Activated effector memory CD4-positive, alpha-beta T cell treated with anti-CD3 and anti-CD28 coated beads, Interleukin-2, amount 50 U/mL, for 16 hours (primary cell): ENCODE results near the gene HIPK1.

Experiments used
- DNase-seq: peaks from one replicate; pipeline ENCODE4 v3.0.0-alpha.2; 2020

The HIPK1 gene

DNA sequence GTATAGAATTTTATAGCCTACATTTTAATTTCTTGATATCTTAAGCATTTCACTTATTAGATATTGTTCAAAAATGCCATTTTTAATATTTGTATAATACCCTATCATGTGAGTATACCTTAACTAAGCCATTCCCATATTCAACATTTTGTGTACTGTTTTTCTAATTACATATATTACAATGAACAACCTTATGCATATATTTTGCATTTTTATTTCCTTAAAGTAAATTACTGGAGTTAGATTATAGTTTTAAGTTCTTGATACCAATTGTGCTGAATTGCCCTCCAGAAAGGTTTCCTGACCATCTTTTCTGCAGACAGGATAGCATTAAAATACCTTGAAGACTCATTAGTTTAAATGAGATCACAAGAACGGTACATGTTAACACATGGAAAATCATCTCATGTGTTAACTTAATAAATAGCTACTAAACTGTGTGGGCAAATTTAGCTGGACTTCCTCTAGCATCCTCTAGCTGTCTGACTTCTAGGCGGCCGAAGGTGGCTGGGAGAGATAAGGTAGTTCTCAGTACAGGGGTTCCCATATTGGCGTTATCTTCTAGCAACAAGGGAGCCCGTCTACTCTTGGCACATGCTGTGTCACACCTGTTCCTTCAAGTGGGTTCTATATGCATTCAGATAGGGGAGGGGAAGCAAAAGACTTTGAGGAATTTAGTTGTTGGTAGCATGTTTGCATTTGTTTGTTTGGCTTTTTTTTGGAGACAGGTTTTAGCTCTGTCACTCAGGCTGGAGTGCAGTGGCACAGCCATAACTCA lies 15.0 kb upstream of the HIPK1 start:
- DNase-seq = no peak

DNA sequence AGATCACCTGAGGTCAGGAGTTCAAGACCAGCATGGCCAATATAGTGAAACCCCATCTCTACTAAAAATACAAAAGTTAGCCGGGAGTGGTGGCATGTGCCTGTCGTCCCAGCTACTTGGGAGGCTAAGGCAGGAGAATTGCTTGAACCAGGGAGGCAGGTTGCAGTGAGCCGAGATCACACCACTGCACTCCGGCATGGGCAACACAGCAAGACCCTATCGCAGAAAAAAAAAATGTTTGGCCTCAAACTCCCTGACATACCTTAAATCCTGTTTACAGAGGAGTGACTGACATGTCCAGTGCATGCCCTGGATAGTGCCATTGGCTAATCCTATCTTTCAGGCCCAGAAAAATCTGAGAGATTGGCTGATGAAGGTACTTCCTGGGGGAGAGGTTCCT lies 12.2 kb upstream of the HIPK1 start:
- no peak for DNase-seq

DNA sequence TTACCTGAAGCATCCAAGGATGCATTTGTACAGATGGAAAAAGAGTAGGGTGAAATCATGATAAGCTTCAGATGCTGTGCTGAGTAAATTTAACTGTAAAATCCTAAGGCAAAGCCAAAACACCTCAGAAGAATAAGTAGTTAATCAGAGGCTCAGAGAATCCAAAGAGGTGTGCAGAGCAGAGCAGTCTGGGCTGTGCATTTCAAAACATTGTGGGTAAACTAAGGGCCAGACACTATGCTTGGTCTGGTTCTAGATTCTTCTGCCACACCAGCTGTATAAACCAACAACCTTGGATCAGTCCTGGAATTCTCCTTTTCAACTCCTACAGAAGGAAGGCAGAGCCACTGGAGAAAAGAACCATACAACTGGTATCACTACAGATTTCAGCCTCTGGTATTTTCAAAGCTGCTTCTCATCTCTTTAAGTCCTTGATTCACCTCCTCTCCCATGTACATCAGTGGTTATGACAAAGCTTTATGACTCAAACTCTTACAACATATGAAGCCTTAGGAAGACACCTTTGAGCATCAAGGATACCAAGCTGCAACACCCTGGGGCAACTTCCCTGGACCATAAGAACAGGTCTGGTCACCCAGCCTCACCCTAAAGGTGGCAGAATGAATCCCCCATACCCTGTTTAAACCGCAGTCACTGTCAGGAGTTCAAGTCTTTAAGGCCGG lies 11.6 kb upstream of the HIPK1 start:
- no peak for DNase-seq

DNA sequence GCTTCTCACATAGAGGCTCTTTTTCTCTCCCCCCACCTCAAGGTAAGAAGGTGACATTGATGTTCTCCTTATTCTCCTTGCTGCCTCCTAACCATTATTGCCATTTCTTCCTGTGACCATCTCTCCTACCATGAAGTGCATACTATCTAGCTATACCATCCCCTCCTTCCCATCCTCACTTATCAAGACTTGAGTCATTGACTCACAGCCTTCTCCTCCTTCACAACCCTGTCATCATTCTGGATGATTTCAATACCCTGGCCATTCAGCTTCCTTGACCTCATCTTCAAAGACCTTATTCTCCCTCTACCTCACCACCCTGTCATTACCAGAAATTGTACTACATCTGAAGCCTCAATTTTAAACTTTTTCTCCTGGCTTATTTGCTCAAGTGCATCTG lies 10.9 kb upstream of the HIPK1 start:
- DNase-seq = no peak

DNA sequence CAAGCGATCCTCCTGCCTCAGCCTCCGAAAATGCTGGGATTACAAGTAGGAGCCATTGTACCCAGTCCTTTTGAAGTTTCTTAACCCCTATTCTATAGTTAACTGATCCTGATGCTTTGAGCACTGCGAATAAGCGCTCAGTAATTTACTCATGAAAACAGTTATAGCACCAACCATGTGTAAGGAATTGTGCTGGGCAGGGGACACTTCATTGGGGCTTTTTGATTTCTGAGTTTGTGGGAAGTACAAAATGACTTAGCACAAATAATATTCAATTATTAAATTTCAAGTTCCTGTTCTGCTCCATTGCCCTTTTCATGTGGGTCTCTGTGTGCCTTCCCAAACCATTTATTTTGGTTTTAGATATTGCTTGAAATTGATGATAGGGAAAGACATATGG lies 6.2 kb upstream of the HIPK1 start:
- DNase-seq = no peak

DNA sequence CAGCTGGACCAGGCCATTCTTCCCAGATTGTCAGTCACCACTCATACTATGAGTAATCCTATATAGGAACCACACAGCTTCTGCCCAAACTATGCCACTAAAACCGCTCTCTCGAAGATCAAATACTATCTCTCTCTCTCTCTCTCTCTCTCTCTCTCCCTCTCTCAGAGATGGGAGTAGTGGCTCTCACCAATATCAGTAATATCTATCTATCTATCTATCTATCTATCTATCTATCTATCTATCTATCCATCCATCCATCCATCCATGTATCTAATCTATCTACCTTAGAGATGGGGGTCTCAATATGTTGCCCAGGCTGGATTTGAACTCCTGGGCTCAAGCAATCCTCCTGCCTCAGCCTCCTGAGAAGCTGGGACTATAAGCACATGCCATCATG lies 4.7 kb upstream of the HIPK1 start:
- DNase-seq = no peak

DNA sequence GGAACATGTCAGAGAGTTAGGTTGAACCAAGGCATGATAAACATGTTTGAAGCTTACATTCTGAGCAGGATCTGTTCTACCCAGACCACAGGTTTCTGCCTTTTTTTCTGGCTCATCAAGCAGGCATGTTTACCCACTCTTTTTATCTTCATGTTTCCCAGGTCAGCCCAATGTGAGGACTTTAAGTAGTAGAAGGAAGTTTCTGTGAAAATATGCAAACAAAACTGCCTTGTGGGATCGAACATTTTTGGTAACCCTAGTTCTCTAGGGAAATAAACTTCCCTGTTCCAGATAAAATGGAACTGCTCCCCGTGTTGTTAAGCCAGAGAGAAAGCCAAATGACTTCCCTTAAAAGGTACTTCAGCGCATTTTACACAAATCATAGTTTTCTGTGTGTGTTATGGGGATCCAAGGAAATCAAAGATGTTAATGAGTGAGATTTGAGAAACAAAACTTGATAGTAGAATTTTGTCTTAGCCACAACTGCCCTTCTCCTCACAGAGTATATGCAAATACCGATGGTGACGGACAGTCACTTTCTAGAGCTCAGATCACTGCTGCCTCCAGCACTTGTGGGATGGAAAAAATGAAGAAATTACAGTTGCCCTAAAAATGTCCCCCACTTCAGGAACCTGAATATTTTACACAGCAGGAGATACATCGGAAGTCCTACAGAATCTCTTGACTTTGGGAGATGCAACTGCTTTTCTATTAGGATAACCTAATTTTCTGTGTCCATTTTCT lies 765 bp upstream of the HIPK1 start:
- no peak for DNase-seq

DNA sequence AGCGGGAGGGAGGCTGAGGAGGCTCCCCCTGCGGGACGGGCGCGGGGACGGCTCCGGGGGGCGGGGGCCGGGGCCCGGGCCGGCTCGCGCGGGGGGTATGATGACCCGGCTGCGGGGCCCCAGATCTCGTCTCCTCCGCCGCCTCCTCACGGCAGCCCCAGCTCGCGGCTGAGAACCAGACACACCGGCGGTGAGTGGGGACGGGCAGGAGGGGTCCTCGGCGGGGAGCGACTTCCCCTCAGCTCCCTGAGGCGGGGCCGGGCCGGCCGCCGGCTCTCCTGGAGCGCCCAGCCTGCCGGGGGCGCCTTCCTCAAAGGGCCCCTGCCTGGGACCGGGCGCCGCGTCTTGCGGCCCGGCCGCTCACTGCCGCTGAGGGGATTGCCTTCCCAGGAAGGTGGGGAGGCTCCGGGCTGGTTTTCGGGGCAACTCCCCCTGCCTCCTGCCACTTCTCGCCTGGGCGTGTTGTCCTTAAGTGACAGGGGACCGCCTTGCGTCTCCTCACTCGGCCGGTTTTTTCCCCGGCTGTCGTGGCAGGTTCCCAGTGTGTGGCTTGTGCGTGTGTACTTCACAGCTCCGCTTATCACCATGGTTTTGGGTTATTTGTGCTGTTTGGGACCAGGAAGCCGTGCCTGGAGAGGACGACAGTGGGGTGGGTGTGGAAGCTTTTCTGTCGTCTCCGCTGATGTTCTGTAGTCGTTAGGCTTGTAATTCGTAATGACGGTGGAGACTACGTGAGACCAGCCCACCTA lies 800 bp downstream of the HIPK1 start:
- DNase-seq = peak; percentile 88

DNA sequence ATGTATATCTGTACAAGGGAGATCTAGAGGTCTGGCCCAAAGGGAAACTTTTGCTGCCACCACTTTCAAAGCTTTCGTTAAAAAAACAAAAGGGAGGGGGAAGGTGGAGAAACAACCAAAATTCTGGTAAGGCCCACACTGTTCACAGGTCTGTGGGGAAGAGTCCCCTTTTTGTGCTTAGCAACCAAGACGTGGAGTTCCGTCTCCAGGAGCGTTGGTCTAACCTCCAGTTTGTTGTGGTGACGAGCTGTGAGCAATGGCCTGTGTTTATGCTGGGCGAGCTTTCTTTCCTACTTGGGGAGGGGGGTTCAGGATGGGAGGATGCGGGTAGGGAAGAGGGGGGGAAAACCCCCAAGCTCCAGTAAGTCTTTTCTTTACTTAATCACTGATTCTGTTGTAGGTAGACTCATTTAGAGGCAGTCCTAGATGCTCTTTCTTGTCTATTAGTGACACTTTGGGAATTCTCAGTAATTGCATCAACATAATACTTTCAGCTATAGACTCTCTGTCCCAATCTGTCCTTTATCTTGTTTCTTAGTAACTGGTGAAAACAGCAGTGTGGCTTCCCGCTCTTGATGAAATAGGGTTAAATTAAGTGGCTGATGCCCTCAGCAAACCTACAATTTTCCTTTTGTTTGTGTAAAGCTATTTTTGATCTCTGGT lies 1.5 kb downstream of the HIPK1 start:
- DNase-seq = peak; percentile 88

DNA sequence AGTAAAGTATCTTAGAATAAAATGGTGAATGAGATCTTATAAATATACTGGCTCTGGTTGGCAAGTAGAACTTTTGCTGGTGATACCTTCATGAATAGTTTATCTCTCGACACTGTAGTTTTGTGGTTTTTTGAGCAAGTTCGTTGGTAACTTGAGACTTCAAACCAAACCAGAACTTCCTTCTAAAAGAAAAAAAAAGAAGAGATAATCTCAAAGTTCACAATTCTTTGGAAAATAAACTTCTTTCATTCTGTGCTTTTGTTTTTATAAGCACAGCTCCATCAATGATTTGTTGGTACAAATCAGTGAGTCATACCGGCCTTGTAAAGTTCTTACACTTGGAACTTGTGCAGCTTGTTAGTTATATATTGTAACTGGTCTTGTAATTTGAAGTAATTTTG lies 2.3 kb downstream of the HIPK1 start:
- no peak for DNase-seq

DNA sequence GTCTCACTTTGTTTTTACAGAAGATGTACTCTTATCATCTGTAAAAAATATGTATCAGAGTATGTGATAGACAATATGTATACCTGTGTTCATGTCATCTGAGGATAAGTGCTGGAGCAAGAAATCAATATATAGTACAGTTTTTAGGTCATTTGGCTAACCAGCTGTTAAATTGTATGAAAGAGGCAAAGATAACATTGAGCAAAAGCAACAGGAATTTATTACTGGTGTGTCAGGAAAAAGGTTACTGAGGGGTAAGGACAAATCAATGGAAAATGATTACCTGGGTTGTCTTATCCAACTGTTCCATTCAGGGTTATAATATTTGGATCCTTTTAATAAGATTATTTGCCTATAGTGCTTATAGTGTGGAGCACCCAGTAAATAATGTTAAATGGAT lies 4.9 kb downstream of the HIPK1 start:
- no peak for DNase-seq

DNA sequence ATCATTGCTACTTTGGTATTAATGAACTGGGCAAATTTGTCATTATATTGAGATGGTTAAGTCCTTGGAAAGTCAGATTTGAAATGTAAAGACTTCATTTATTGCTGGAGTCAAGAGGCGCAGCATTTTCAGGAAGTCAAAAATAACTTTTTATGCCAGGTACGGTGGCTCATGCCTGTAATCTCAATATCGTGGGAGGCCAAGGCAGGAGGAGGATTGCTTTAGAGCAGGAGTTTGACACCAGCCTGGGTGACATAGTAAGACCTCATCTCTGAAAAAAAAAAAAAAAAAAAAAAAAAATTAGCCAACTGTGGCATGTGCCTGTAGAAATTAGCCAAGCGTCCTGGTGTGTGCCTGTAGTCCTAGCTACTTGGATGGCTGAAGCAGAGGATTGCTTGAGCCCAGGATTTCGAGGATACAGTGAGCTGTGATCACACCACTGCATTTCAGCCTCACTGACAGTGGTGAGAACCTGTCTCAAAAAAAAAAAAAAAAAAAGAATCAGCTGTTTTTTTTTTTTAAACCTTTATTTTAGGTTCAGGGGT lies 5.5 kb downstream of the HIPK1 start:
- DNase-seq = no peak

DNA sequence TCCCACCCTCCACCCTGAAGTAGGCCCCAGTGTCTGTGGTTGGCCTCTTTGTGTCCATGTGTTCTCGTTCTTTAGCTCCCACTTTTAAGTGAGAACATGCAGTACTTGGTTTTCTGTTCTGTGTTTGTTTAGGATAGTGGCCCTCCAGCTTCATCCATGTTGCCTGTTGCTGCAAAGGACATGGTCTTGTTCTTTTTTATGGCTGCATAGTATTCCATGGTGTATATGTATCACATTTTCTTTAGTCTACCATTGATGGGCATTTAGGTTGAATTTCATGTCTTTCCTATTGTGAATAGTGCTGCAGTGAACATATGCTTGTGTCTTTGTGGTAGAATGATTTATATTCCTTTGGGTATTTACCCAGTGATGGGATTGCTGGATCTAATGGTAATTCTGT lies 6.1 kb downstream of the HIPK1 start:
- no peak for DNase-seq

DNA sequence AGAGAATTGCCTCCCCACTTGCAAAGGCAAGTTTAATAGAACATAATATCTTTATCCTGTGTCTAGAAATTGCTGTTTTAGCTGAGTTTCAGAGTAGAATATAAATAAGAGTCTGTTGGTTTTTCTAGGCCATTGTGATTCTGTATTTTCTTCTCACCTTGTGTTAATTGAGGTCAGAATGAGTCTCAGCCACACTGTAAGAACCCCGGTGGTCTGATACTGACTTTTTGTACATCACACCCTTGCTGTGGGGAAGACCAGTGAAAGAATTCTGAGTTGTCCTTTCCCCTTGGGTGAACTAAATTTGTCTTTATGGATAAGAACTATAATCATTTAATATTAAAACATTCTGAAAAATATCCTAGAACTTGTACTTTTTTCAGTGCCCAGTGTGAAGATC lies 6.8 kb downstream of the HIPK1 start:
- no peak for DNase-seq

DNA sequence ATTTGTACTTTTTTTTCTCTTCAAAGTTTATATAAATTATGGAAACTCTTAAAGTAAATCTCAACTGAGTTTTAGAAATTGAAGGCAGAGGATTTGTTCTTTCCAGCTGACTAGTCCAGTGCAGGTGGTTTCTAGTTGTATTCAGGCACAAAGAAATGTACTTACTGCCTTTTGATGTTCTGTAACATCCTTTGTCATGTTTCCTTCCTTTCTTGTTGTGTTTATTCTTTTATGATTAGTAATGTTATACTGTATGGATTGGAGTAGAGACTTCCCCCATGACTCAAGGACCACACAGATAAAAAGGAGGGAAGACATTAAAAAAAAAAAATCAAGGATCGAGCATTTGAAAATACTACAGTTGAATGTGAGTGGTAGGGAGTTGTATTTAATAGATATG lies 8.0 kb downstream of the HIPK1 start:
- no peak for DNase-seq

DNA sequence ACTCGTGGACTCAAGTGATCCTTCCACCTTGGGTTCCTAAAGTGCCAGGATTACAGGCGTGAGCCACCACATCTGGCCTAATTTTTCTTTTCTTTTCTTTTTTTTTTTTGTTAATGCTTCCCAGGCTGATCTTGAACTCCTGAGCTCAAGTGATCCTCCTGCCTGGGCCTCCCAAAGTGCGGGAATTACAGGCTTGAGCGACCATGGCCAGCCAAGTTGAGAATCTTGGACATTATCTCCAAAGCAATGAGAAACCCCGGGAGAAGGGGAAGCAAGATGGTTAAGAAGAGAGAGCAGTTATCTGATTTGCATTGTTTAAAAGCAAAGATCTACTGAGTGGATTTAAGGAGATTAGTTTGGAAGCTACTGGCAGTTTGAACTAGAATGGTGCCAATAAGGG lies 9.1 kb downstream of the HIPK1 start:
- no peak for DNase-seq

DNA sequence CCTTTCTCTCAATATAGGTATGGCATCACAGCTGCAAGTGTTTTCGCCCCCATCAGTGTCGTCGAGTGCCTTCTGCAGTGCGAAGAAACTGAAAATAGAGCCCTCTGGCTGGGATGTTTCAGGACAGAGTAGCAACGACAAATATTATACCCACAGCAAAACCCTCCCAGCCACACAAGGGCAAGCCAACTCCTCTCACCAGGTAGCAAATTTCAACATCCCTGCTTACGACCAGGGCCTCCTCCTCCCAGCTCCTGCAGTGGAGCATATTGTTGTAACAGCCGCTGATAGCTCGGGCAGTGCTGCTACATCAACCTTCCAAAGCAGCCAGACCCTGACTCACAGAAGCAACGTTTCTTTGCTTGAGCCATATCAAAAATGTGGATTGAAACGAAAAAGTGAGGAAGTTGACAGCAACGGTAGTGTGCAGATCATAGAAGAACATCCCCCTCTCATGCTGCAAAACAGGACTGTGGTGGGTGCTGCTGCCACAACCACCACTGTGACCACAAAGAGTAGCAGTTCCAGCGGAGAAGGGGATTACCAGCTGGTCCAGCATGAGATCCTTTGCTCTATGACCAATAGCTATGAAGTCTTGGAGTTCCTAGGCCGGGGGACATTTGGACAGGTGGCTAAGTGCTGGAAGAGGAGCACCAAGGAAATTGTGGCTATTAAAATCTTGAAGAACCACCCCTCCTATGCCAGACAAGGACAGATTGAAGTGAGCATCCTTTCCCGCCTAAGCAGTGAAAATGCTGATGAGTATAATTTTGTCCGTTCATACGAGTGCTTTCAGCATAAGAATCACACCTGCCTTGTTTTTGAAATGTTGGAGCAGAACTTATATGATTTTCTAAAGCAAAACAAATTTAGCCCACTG lies 11.5 kb downstream of the HIPK1 start:
- peak; percentile 70 for DNase-seq

DNA sequence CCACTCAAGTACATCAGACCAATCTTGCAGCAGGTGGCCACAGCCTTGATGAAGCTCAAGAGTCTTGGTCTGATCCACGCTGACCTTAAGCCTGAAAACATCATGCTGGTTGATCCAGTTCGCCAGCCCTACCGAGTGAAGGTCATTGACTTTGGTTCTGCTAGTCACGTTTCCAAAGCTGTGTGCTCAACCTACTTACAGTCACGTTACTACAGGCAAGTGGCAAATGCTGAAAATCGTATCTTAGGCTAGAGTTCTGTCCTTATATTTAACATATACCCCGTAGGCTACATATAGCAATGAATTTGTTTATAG lies 12.1 kb downstream of the HIPK1 start:
- no peak for DNase-seq

DNA sequence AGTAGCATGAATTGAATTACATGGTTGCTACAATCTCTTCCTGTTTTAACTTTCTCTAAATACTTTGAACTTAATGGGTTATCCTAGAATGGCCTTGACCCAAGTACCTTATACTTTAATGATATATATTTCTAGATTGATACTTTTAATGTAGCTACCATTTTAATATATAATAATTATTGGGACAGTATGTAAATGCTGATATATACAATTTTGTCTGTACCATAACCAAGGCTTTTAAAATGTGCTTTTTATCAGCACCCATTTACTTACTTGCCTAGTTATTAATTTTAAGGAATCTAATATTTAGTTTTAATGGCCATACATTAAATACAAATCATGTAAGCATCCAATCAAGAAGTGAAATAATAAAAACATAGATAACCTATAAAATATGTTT lies 13.4 kb downstream of the HIPK1 start:
- DNase-seq = no peak

DNA sequence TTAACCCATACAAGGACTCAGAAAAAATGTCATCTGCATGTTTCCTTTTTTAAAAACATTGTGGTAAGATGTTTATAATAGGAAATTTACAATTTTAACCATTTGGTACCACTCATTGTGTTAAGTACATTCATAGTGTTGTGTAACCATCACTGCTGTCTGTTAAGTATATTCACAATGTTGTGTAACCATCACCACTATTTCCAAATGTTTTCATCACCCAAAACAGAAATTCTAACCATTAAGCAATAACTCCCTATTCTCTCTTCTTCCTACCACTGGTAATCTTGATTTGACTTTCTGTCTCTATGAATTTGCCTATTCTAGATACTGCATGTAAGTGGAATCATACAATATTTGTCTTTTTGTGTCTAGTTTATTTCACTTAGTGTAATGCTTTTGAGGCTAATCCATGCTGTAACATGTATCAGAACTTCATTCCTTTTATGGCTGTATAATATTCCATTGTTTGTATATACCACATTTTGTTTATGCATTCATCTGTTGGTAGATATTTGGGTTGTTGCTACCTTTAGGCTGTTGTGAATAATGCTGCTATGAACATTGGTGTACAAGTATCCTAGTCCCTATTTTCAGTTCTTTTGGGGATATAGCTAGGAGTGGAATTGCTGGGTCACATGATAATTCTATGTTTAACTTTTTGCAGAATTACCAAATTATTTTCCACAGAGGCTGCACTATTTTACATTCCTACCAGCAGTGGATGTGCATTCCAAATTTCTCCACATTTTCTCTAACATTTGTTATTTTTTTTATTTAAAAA lies 14.1 kb downstream of the HIPK1 start:
- no peak for DNase-seq

DNA sequence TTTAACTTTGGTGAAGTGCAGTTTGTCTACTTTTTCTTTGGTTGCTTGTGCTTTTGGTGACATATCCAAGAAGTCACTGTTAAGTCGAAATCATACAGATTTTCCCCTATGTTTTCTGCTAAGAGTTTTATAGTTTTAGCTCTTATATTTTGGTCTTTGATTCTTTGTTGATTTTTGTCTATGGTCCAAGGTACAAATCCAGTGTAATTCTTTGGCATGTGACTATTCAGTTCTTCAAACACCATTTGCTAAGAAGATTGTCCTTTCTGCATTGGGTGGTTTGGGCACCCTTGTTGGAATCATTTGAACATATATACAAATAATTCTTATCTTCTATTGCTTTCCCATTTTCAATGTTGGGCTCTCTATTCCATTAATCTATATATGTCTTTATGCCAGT lies 16.2 kb downstream of the HIPK1 start:
- DNase-seq = no peak
